Hematopoietic multipotent progenitor cell treated with erythropoietin and hydrocortisone succinate and interleukin-3 and kit ligand, for 15 days (in vitro differentiated cells): ENCODE measurements around the gene CFAP99.
"Not testable (repeated sequence)": the region's sequence is repeated elsewhere in the genome, so short reads cannot be mapped to it uniquely, and the experiment has no call there.

ENCODE experiments used
- DNase-seq: peaks from one replicate; pipeline ENCODE4 v3.0.0-alpha.2; 2015; ENCODE audit warnings: low spot score

Gene CFAP99

DNA sequence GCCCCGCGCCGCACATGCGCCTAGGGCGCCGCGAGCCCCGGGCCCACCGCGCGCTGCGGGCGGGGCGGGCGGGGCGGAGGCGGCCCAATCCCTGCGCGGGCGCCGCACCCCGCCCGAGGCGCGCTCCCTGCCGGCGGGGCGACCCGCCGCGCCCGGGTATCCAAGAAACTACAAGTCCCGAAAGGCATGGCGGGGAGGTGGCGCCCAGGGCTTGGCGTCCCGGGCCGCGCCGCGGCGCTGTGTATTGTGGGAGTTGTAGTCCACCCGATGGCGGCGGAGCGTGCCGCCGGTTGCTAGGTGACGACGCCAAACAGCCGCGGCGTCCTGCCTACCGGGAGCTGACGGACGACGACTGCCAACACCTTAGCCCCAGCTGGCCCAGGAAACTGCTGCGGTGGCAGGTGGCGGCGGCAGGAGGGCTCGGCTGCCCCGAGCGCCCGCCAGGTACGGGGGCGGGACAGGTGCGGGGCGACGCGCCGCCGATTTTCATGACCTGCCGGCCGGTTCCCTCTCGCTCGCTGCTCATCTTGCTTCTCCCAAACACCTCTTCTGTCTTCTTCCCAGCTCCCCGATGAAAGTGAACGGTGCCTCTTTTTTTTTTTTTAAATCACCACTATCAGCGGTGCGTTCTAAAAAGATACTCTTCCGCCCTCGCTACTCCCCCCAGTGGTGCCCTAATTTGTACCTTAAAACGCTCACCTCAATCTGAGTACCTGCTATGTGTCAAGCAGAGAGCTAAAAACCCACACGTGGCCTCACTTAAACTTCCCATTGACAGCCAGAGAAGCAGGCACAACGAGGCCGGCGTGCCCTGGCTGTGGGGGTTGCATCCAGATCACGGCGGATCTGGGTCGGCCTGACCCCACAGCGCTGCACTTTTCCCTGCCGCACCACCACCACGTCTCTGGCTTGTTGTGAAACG is at the start of gene CFAP99:
TSS of gene CFAP99 (plus strand) at position 306 of the 922 bp plus-strand sequence.
- DNase-seq, result peak; percentile 94

DNA sequence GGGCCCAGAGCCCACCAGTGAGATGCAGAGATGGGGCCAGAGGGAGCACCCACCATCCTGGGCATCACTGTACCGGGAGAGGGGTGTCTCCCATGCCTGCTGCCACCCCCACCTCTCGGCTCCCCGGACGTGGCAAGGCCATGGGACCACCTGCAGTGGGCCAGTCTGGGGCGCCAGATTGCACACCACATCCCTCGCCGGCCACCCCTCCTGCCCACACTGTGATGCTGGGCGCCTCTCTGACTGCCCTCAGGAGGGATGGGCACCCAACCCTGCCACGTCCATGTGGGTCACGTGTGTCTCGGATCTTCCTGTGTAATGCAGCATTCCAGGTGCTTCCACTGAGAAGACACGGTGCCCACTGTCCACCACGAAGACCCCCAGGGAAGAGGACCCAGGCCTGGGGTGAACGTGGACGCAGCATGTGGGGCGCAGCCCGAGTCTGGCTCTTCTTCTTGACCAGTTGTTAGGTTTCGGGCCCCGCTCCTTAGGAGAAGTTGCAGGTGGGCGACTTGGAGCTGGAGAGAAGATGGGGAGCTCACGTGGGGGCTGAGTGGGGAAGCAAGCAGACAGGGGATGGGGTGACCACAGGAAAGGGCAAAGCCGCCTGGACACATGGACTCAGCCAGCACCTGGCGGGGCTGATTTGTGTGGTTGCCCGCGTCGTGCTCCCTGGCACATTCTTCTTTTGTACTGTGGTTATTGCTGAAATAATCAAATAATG is 48.0 kb upstream of the CFAP99 start:
- DNase-seq, result no peak

- DNase-seq, result no peak
Measured at GRCh38 chr4:2371765-2372487, 46.8 kb upstream of the CFAP99 start.

DNA sequence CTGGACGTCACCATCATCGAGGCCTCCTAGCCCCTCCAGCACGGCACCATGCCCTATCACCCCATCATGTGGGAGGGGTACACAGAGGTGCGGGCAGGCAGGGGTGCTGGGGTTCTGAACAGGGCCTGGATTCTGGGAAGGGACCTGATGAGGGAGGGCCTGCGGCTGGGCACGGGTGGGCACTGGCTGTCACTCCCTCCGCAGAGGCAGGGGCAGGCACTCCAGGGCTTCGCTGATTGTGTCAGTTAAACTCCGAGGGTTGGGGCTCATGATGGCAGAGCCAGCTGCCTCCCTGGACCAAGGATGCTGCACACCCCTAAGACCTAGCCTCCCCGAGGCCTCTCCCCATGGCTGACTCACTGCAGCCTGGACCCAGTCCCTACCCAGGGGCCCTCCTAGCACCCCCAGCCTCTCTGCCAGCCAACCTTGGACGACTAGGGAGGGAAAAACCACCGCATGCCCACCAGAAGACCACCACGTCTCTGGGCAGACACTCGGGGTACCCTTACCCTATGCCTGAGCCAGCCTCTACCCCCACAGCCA is 46.2 kb upstream of the CFAP99 start:
- DNase-seq, result no peak

DNA sequence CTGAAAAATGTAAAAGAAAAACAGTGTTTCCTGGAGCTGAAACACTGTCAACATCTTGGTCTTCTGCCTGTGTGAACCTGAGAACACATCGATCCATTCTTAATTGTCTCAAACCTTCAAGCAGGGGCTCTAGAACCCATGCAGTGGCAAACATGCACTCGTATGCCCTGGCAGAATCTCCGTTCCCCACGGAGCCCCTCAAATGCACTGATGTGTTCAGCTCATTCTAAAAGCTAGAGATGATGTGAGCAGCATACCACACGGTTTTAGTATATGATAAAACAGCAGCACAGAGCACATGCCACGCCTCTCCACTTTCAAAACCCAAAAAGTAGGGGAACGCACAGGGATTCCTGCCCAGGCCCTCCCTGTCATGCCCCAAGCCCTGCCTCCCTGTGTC is 45.2 kb upstream of the CFAP99 start:
- no peak for DNase-seq

GRCh38 chr4:2375427-2375826 is 43.3 kb upstream of the CFAP99 start:
- no peak for DNase-seq

GRCh38 chr4:2377241-2377640 is 41.5 kb upstream of the CFAP99 start:
- no peak for DNase-seq

DNA sequence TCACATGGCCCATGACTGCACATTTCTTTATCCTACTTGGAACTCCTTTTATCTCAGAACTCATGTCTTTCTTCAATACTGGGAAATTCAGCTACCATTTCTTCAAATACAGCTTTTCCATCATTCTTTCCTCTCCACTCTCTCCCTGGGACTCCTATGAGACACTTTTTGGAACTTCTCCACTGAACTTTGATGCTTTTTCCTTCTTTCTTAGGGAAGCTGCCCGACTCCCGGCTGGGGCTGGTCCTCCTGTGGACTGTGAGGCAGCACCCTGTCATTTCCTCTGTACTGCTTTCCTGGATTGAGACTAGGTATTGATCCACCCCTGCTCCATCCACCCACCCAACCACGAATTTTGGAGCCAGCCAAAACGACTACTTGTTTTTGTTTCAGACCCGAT is 40.4 kb upstream of the CFAP99 start:
- no peak for DNase-seq

DNA sequence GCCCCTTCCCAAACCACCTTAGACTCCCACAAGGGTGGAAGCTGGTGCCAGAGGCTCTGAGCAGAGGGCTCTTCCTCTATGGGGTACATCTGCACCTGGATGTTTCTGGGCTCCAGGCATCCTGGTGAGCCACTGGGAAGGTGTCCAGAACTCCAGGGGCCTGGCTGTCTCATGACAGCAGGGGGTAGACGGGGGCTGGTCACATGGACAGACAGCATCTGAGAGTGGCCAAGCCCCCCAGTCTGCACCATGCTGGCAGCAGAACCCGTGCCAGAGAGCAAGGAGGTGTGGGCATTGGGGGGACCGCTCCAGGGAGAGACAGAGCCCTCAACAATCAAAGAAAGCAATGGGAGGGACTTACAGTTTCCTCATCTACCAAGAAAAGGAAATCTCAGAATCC is 39.9 kb upstream of the CFAP99 start:
- no peak for DNase-seq

DNA sequence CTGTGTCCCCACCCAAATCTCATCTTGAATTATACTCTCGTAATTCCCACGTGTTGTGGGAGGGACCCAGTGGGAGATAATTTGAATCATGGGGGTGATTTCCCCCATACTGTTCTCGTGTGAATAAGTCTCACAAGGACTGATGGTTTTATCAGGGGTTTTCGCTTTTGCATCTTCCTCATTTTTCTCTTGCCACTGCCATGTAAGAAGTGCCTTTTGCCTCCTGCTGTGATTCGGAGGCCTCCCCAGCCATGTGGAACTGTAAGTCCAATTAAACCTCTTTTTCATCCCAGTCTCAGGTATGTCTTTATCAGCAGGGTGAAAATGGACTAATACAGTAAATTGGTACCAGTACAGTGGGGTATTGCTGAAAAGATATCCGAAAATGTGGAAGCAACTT is 38.2 kb upstream of the CFAP99 start:
- not testable (repeated sequence) for DNase-seq

DNA sequence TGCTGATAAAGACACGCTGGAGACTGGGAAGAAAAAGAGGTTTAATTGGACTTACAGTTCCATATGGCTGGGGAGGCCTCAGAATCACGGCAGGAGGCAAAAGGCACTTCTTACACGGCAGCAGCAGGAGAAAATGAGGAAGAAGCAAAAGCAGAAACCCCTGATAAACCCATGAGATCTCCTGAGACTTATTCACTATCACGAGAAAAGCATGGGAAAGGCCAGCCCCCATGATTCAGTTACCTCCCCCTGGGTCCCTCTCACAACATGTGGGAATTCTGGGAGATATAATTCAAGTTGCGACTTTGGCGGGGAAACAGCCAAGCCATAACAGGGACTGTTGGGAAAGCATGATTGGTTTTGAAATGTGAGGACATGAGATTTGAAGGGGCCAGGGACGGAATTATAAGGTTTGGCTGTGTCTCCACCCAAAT is 36.0 kb upstream of the CFAP99 start:
- not testable (repeated sequence) for DNase-seq

GRCh38 chr4:2383220-2383631 is 35.5 kb upstream of the CFAP99 start:
- not testable (repeated sequence) for DNase-seq

- DNase-seq, result no peak
Measured at GRCh38 chr4:2383760-2384159, 35.0 kb upstream of the CFAP99 start.

GRCh38 chr4:2384245-2384644 is 34.5 kb upstream of the CFAP99 start:
- DNase-seq, result no peak

DNA sequence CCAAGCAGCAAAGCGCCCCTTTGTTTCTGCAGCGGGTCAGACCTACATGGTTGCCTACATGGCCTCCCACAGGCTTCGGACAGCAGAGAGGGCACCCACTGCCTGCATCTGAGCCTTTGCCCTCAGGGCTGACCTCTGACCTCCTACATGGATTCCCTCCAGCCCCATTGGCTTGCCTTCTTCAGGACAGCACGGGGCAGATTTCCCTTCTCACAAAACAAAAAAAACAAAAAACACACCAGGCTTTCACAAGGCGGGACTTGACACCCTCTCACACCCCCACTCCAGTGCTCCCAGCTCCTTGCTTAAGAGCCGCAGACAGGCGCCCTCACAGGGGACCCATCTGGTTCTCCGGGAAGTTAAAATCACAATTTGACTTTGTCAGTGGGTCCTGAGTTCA is 33.2 kb upstream of the CFAP99 start:
- DNase-seq, result no peak

GRCh38 chr4:2386717-2387116 is 32.0 kb upstream of the CFAP99 start:
- no peak for DNase-seq

DNA sequence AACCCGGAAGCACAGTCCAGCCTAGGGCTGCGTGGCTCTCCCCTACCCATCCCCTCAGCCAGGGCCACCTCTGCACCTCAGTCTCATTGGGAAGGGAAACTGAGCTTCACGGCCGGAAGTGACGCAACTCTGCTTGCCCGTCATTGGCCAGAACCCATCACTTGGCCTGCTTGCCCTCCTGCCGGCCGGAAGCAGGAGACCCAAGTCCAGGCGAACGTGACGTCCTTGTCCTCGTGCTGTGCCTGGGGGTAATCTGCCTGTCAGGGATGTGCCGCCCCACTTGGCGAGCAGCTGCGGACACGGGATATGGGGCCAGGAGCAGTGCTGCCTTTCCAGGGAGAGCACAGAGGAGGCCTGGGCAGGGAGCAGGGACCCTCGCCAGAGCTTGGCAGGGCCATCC is 31.5 kb upstream of the CFAP99 start:
- DNase-seq, result no peak

GRCh38 chr4:2387829-2388228 is 30.9 kb upstream of the CFAP99 start:
- DNase-seq, result no peak

DNA sequence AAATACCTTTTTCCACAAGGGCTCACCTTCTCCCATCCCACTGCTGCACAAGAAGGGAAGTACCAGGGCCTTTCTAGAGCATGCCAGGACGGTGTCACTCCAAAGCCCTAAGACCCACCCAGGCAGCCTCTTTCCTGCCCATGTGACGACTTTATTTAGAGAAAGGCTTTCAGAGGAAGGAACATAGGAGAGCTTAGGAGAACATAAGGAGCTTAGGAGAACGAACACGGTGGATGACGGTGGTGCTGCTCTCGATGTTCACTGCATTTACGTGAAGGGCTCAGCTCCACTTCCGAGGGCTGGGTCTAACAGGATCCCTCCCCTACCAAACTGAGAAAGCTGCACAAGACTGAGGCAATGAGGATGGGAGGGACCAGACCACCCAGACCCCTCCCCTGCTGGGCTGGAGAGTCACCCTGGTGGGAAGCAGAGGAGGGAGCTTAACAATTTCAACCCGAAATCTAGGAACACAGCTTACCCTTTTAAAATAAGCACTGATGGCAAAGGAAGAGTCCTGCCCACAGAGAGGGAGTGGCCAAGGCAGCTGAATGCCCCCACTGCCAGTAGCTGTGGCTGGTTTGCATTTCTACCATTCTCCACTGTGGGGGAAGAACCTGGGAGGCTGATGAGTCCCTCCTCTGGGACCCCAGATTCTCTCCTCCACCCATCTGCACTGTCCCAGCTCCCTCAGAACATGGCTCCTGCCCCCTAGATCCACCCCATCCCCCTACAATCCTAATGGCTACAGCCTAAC is 30.1 kb upstream of the CFAP99 start:
- DNase-seq, result no peak

DNA sequence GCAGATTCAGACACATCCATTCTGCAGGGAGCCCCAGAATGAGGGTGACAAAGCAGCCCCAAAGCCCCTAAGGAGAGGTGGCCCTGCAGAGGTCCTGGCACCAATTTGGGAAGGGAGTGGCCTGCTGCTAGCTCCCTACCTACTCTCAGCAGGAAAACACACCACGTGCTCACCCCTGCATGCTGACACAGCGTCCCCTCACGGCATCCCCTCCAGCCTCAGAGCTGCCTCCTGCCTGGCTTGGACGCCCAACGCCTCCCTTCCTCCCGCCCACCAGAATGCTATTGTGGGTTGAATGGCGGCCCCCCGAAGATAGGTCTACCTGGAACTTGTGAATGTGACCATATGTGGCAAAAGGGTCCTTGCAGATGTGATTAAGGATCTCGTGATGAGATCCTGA is 29.1 kb upstream of the CFAP99 start:
- DNase-seq, result no peak

DNA sequence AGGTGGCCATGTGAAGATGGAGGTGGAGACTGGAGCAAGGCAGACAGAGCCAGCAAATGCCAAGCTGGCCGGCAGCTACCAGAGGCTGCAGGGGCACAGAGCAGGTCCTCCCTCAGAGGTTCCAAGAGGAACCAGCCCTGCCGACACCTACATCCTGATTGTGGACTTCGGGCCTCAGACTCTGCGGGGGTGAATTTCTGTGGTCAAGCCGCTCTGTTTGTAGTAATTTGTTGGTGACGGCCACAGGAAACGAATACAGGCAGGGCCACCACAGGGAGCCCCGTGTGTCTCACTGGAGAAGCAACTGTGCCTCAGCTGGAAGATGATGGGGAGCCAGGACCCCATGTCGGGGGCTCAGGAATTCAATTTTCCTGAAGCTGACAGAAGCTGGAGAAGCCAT is 28.6 kb upstream of the CFAP99 start:
- DNase-seq, result no peak
